HG02571 (cell line): ENCODE data around the gene CHURC1.

Experiments used
- ATAC-seq: cut with Tn5 transposase; IDR thresholded peaks from one replicate; pipeline ENCODE4 v1.9.1; 2021; ENCODE audit warnings: mild to moderate bottlenecking, moderate library complexity; ENCODE audit not compliant: unreplicated experiment

The CHURC1 gene

DNA sequence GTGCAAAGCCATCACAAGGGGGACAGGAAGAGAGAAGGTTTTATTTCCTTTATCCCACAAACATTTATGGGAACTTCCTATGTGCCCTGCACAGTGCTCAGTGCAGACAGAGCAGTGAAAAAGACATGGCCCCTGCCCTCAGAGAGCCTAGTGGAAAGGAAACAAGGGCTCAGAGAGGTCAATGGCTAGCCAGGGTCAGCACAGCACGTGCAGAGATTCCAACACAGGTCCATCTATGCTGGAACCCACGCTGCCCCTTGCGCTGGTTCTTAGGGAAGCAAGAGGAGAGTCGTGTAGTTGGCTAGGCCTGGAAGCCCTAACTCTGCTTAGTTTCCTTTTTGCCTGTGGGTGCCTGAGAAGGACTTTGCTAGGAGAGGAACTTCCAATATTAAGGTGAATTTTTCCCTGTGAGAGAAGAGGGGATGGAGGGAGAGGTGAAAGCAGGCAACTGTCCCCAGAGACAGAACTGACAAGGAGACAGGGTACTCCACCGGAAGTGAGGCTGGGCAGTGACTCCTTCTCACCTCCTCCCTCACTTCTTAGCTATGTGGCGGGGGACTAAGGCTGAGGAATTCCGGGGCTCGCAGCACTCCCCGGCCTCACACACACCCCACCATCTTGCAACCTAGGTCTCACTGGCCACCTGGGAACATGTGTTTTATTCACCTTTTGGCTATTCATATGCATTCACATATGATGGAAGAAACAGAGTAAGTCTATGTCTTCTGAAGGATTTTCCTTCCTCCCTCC is 40.4 kb downstream of the CHURC1 start:
- ATAC-seq, result no peak

DNA sequence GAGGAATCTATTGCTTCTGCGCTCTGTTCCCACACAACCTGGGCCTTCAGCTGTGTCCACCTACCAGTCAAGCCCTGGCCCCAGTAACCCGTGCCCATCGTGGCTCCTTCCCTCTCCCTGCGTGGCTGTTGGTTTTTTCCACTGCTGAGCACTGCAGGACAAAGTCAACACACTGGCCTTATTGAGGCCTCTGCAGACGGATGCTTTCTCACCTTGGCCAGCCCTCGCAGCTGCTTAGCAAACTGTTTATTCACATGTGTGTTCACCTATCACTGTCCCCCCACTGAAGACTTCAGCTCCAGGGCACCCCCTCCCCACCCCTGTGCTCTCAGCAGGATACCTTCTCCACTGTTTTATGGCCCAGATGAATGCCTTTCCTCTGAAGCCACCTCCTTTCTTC is 41.0 kb downstream of the CHURC1 start:
- ATAC-seq, result no peak

DNA sequence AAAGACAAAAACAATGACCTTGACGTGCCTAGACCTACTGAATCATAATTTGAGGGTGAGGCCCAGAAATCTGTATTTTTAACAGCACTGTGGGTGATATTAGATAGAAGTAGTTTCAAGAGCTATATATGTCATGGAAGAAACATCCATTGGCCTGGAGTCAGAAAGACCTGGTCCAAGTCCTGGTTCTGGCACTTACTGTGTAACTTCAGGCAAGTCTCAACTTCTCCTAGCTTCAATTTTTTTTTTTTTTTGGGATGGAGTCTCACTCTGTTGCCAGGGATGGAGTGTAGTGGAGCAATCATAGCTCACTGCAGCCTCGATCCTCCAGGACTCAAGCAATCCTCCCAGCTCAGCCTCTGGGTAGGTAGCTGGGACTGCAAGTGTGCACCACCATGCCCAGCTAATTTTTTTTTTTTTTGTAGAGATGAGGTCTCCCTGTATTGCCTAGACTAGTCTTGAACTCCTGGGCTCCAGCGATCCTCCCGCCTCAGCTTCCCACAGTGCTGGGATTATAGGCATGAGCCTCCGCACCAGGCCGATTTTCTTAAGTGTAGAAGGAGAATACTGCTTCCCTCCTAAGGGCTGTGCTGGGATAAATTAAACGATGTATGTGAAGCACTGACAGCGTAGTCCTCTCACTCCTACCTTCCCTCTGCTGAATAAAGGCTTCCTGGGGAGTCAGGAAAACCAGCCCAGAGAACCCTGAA is 42.6 kb downstream of the CHURC1 start:
- no peak for ATAC-seq

DNA sequence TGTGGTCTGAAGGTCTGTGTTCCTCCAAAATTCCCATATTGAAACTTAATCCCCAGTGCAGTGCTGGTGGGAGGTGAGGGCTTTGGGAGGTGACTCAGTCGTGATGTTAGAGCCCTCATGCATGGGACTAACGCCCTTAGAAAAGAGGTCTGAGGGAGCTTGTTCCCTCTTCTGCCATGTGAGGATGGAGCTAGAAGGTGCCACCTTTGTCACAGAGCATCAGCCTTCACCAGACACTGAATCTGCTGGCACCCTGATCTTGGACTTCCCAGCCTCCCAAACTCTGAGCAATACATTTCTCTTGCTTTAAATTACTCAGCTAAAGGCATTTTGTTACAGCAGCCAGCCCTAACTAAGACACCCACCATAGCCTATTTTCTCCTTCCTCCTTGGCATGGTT is 43.9 kb downstream of the CHURC1 start:
- ATAC-seq, result no peak

DNA sequence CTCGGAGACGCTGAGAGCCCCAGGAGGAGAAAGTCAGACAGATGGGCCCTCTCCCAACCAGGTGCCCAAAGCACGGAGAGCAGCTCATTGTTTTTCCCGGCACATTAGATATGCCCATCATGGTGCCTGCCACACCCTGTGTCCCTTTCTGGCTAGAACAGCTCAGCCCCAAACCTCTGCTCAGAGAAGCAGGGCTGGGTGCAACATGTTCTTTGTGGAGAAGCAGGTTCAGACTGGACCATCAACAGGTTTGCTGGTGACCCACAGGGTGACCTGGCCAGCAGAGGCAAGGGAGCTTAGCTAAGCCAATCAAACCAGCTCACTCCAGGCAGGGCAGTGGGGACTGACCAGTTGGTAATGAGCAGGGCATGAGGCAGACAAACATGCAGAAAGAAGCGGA is 44.5 kb downstream of the CHURC1 start:
- ATAC-seq, result no peak

DNA sequence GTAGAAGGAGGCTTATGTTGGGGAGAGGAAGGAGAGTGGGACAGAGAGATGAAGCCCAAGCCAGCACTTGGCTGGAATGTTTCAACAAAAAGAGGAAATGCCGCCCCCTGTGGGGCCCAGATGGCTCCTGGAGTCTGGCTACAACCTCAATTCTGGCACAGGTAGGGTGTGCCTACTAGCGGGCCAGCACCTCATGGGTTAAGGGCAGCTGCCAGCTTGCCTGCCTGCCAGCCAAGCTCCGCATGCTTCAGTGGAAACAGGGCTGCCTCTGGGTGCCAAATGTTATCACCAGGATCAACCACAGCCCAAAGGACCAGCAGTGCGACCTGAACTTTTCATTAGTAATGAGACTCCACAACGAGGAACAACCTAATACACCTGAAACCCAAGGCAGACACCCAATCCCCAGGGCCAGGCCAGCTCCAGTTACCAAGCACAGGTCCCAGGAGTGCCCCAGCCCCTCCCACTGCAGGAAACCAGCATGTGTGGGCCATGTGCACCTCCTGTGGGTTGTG is 46.6 kb downstream of the CHURC1 start:
- no peak for ATAC-seq

DNA sequence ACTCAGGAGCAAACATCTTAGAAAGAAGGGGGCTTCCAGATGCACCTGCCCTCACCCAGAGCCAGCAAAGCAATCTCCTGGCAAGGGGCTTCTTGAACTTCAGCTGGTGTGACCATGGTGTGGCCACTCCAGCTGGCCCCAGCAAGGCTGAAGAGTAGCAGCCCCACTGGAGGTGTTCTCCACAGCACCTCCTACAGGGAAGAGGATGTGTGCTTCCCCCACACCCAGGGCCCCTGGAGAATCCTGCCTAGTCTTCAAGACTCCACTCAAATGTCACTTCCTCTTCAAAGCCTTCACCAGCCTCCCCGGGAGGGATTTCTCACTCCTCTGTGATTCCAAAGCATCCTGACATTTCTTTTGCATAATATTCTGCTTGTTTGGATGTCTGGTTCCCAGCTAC is 49.4 kb downstream of the CHURC1 start:
- ATAC-seq, result no peak

DNA sequence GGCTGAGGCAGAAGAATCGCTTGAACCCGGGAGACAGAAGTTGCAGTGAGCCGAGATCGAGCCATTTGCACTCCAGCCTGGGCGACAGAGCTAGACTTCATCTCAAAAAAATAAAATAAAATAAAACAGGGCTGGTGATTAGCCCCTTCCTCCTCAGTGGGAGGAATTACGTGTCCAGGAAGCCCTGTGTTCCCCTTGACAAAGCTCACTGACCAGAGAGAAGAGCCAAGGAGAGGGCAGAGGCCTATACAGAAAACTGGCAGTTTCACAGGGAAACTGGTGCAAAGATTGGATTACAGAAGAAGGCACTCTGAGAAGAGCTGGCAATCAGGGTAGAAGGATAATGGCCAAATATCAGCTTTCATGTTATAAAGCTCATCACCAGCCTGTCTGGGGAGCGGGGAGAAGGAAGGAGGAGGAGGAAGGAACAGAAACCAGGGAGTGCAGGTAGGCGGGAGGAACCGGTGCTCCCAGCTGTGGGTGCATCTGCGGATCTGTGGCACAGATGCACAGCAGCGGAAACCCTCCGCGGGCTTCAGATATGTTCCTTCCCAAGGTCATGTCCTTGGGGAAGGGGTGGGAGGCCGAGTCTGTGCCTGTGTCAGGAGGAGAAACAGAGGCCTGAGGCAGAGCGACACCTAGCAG is 51.2 kb downstream of the CHURC1 start:
- ATAC-seq, result no peak

DNA sequence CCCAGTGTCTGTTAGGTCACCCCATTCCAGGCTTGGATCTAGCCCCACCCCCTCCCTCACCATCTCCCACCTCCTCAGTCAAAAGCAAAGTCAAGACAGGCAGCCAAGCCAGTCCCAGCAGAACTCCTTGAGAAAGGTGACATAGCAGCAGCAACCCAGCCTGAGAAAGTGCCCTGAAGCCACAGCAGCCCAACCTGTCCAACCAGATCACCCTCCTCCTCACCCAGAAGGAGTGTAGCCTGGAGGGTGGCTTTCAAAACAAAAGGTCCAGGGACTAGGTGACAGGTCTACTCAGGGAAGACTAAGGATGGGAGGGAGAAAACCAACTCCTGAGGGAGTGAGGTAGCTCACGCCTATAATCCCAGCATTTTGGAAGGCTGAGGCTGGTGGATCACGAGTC is 52.7 kb downstream of the CHURC1 start:
- ATAC-seq, result no peak

DNA sequence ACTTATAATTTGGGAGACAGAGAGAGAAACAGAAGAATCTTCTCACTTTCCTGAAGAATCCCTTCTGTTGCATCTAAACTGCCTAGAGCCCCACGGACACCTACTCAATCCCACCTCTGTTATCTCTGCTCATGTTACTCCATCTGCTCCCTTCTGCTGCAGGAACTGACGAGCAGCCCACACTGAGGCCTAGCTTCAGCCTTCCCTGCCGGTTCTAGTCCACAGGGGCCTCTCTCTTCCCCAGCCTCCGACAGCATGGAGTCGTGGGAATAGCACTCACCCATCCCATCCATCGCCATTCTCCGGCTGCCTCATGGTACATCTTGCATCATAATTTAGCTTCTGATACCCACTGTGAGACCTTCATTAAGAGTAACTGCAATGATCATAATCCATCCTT is 53.9 kb downstream of the CHURC1 start:
- ATAC-seq, result no peak

DNA sequence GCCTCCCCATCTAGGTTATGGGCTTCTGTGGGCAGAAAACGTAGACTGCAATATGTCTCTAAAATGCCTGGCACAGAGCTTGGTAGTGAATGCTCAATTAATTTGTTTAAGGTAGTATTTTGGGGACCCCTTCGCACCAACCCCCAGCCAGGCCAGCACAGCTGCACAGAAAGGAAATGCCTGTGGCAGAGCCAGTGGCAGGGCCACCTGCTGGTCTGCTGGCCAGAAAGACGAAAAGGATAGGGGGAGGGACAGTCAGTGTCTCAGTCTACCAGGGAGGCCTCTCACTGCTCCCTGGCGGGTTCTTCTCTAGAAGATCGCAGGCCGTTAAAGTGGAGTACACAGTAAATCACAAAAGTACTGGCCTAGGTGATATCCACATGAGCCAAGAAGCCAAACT is 54.4 kb downstream of the CHURC1 start:
- ATAC-seq, result no peak

DNA sequence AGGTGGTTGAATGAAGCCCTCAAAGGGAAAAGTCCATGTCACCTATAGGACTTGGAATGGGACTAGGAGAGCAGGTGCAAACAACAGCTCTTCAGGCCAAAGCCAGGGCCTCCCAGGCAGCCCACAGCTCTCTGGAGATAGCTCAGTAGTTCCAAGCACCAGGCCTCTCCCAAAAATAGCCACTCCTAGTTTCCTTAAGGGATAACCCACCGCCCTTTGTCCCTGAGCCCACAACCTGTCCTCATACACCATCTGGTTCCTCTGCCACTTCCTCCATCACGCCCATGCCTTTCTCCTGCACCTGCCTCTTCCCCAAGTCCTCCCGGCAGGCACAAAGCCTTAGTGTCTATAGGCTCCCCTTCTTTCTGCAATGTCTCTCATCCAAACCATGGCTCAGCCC is 55.8 kb downstream of the CHURC1 start:
- no peak for ATAC-seq

DNA sequence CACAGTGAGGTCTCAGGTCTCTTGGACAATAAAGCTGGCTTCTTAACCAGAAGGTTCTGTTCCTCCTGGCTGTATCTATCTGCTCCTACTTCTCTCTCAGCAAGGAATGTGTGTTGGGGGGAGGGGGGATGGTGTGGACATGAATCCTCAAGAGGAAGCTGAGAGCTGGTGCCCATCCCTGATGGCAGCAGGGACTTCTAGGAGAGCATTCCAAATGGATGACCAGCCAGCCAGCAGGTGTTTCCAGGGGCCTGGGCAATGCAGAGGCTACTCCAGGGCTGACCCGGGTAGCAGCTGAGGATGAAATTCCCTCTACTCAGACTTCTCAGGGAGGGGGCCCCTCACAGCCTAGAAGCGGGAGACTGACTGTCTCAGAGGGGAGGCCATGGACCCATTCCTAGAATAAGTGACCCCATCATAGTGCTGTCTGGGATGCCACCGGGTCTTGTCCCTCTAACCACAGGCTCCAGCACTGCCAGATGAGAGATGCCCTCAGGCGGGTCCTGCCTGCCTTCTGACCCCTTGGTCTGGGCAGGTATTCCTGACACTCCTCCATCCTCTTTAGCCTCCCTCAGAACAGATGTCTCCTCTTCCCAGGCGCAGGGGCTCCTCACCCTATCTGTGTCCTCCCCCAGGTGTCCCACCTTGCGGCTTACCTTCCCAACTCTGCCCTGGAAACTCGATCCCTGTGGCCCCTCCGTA is 56.7 kb downstream of the CHURC1 start:
- no peak for ATAC-seq

DNA sequence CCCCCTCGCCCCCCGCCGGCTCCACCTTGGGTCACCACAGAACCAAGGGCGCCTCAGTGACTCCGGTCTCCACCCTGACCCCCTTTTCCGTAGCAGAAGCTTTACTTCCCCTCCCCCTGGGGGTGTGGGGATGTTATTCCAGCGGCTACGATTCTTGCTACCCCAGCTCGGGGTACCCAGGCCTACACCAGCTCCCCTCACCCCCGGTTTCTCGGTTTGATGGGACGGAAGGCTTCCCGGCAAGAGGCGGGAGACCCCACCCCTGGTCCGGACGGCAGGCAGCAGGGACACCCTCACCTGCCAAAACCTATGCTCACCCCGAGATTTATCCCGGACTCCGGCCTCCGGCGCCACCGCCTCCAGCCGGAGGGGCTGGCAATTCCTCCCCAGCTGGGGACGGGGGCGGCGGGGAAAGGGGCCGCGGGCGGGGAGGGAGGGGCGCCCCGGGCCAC is 57.3 kb downstream of the CHURC1 start:
- ATAC-seq, result no peak

DNA sequence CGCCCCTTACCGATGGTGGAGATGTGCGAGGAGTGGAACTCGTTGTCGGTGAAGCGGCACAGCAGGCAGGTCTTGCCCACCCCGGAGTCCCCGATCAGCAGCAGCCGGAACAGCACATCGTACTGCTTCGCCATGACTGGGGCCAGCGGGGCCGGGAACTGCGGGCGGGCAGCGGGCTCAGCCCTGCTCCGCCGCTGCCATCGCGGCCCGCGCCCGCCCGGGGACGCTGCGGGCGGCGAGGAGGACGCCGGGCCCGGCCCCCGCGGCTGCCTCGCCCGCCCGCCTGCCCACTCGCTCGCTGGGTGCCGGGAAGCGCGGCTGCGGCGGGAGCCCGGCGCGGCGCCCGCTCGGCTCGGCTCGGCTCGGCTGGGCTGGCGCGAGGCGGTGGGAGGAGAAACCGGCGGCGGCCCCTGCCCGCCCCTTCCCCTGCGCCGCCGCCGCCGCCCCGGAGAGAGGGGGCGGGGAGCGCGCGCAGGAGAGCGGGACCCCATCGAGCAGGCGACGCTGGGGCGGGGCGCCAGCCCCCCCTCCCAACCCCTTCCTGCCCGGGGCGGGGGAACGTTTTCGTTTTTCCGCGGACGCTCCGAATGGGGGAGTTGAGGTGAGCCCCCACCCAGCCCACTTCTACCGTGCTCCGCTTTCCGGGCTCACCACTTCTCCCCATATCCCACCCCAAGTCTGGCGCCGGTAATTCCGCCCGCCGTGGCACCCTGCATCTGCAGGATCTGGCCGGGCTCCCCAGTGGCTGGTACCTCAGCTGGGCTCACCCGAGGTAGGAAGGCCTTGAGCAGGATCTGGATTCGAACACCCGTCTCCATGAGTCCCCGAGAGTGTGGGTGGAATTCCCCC is 57.9 kb downstream of the CHURC1 start, which contains the start of gene RAB15:
TSS of gene RAB15 (minus strand) at position 394 of the 849 bp plus-strand sequence. CDS start at position 134, 260 bp downstream.
- ATAC-seq, result no peak

DNA sequence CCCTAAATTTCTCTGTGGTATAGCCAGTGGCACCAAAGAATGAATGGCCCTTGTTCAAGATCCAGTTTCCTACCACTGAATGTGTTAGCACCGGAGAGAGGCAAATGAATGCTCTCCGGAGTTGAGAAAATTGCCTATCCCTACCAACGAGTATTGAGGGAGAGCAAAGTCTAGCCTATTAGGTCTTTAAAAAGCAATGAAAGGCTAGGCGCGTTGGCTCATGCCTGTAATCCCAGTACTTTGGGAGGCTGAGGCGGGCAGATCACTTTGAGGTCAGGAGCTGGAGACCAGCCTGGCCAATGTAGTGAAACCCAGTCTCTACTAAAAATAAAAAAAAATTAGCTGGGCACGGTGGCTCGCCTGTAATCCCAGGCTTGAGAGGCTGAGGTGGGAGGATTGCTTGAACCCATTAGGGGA is 58.8 kb downstream of the CHURC1 start:
- ATAC-seq, result no peak

DNA sequence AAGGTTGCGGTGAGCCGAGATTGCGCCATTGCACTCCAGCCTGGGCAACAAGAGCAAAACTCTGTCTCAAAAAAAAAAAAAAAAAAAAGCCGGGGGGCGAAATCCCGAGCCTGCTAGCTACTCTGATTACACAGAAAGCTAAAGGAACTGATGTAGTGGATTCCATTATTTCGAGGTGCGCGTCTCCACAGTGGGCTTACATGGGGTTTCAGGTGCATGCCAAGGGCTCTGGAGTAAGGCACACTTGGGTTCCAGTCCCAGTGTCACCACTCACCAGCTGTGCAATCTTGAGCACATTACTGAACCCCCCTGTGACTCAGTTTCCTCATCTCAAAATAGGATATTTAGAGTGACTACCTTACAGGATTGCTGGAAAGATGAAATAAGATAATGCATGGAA is 59.6 kb downstream of the CHURC1 start:
- no peak for ATAC-seq

DNA sequence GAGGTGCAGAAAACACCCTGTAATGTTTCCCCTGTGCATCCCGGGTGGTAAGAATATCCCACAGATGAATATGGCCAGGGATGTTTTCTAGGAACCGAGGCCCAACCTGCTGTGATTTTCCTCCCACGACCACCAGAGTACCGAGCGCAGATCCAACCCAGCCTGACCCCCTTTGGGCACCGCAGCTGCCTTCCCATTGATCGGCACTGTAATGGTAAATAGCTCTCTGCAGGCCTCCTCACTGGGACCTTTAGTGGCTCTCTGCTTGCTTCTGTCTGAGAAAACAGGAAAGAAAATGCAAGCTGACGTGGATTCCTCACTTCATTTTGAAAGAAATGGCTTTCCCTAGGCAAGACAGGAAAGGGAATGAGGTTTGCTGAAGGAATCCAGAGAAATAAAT is 60.3 kb downstream of the CHURC1 start:
- ATAC-seq, result no peak

DNA sequence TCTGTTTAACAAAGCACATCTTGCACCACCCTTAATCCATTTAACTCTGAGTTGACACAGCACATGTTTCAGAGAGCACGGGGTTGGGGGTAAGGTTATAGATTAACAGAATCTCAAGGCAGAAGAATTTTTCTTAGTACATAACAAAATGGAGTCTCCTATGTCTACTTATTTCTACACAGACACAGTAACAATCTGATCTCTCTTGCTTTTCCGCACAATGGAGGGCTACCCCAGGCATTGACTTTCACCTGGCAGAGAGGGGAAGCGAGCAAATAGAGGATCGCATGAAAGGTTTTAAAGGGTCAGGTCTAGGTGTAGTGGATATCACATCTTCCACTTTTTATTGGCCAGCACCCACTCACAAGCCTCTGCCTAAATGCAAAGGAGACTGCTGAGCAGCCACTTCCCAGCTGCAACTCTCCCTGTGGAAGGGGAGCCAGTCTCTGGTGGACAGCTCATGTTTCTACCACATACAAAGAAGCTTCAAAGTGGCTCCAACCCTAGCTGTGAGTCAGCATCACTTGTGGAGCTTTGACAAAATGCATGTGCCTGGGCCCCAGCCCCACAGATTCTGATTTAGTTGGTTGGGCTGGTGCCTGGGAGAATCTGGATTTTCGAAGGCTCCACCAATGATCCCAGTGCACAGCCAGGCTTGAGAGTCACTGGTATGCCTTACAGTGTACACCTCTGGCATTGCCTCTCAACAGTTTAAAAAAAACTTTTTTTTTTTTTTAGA is 65.2 kb downstream of the CHURC1 start:
- ATAC-seq, result no peak
